Skeletal muscle tissue (tissue), 4 donors: ENCODE results near the gene SLC17A7. TPM values are rescaled to one million over a fixed set of nuclear protein-coding genes. Genes with fewer than 3 reads are reported as not detected.

Experiments used
- H3K27ac ChIP-seq: one replicate; pipeline ENCODE4 v1.7.0; 2013; ENCODE audit warnings: mild to moderate bottlenecking, low read depth, low read length, inconsistent platforms
- H3K27me3 ChIP-seq, 3 donors: one replicate each; pipeline ENCODE4 v1.7.0; 2013; ENCODE audit warnings: low read length in 3 of 3; ENCODE audit not compliant: control insufficient read depth in 3 of 3, insufficient read depth in 3 of 3
- H3K36me3 ChIP-seq, 3 donors: one replicate each; pipeline ENCODE4 v1.7.0; 2013; ENCODE audit warnings: low read length in 3 of 3; ENCODE audit not compliant: control insufficient read depth in 3 of 3, insufficient read depth in 3 of 3
- H3K4me1 ChIP-seq, 3 donors: one replicate each; pipeline ENCODE4 v1.7.0; 2013; ENCODE audit warnings: low read length in 3 of 3, mild to moderate bottlenecking in 3 of 3; ENCODE audit not compliant: control insufficient read depth in 3 of 3, insufficient read depth in 3 of 3
- H3K4me3 ChIP-seq, 3 donors: one replicate each; pipeline ENCODE4 v1.7.0; 2013; ENCODE audit warnings: low read length in 3 of 3
- H3K9ac ChIP-seq, 3 donors: one replicate each; pipeline ENCODE4 v1.7.0; 2013; ENCODE audit warnings: low read length in 3 of 3, mild to moderate bottlenecking in 3 of 3, moderate library complexity in 2 of 3, low read depth in 1 of 3
- H3K9me3 ChIP-seq, 3 donors: one replicate each; pipeline ENCODE4 v1.7.0; 2013; ENCODE audit warnings: low read length in 3 of 3; ENCODE audit not compliant: control insufficient read depth in 3 of 3
- total RNA-seq: library from RNA; depleted of rRNA; stranded (reverse); fragments of >200 nt; gene quantifications from one replicate; pipeline ENCODE4 v1.2.3, GENCODE V29; 2014
- donor health status: Osteomylitis.

The SLC17A7 gene
- total RNA-seq, 1 donor from 2014 or later: 1.0 TPM

- peaks cover 4 to 10% (median 6%) of the 10 kb centered on the region in 3 donors for H3K4me1 ChIP-seq
- H3K27me3 ChIP-seq: peaks cover 89 to 91% (median 90%) of the 10 kb centered on the region in 3 donors
- H3K9me3 ChIP-seq: no peaks in the 10 kb centered on the region
- peaks cover 0 to 2% (median 0%) of the 10 kb centered on the region in 3 donors for H3K36me3 ChIP-seq
- no peak overlapping the region for H3K9ac ChIP-seq
- H3K4me3 ChIP-seq: no peak overlapping the region
- no peak overlapping the region for H3K27ac ChIP-seq
Measured at GRCh38 chr19:49437231-49437630, 4.1 kb downstream of the SLC17A7 start.

GRCh38 chr19:49436381-49437017 is 4.8 kb downstream of the SLC17A7 start:
- Histone ChIP-seq H3K9me3 (no peaks in the 10 kb centered on the region), H3K36me3 (peaks cover 0 to 2% (median 0%) of the 10 kb centered on the region in 3 donors), H3K27ac (no peak overlapping the region), H3K4me3 (no peak overlapping the region), H3K9ac (no peak overlapping the region), H3K27me3 (peaks cover 88 to 92% (median 91%) of the 10 kb centered on the region in 3 donors), H3K4me1 (peaks cover 0 to 8% (median 6%) of the 10 kb centered on the region in 3 donors)

- no peak overlapping the region for H3K4me3 ChIP-seq
- peaks cover 91 to 94% (median 94%) of the 10 kb centered on the region in 3 donors for H3K27me3 ChIP-seq
- H3K4me1 ChIP-seq: peaks cover 0 to 8% (median 4%) of the 10 kb centered on the region in 3 donors
- no peak overlapping the region for H3K9ac ChIP-seq
- no peak overlapping the region for H3K27ac ChIP-seq
- no peaks in the 10 kb centered on the region for H3K9me3 ChIP-seq
- H3K36me3 ChIP-seq: peaks cover 0 to 2% (median 0%) of the 10 kb centered on the region in 3 donors
Measured at GRCh38 chr19:49435670-49436069, 5.7 kb downstream of the SLC17A7 start.

- peaks cover 0 to 2% (median 0%) of the 10 kb centered on the region in 3 donors for H3K36me3 ChIP-seq
- peaks cover 90 to 94% (median 91%) of the 10 kb centered on the region in 3 donors for H3K27me3 ChIP-seq
- no peak overlapping the region for H3K9ac ChIP-seq
- H3K9me3 ChIP-seq: no peaks in the 10 kb centered on the region
- H3K4me1 ChIP-seq: peaks cover 0 to 7% (median under 1%) of the 10 kb centered on the region in 3 donors
- H3K27ac ChIP-seq: no peak overlapping the region
- no peak overlapping the region for H3K4me3 ChIP-seq
Measured at GRCh38 chr19:49434907-49435583, 6.3 kb downstream of the SLC17A7 start.

- Histone ChIP-seq H3K36me3 (peaks cover 0 to 2% (median 0%) of the 10 kb centered on the region in 3 donors), H3K9me3 (no peaks in the 10 kb centered on the region), H3K27ac (no peak overlapping the region), H3K9ac (no peak overlapping the region), H3K4me3 (no peak overlapping the region), H3K4me1 (peaks cover 0 to 4% (median 0%) of the 10 kb centered on the region in 3 donors), H3K27me3 (peaks cover 81 to 93% (median 91%) of the 10 kb centered on the region in 3 donors)
Measured at GRCh38 chr19:49433240-49433901, 8.0 kb downstream of the SLC17A7 start.

- H3K9ac ChIP-seq: no peak overlapping the region
- H3K36me3 ChIP-seq: peaks cover 0 to 2% (median 0%) of the 10 kb centered on the region in 3 donors
- H3K4me1 ChIP-seq: peaks cover 0 to 4% (median 4%) of the 10 kb centered on the region in 3 donors
- no peaks in the 10 kb centered on the region for H3K9me3 ChIP-seq
- H3K27ac ChIP-seq: no peak overlapping the region
- peaks cover 80 to 92% (median 88%) of the 10 kb centered on the region in 3 donors for H3K27me3 ChIP-seq
- no peak overlapping the region for H3K4me3 ChIP-seq
Measured at GRCh38 chr19:49432141-49433073, 8.9 kb downstream of the SLC17A7 start.

- Histone ChIP-seq H3K4me3 (no peak overlapping the region), H3K36me3 (peaks cover 0 to 2% (median 0%) of the 10 kb centered on the region in 3 donors), H3K27me3 (peaks cover 82 to 93% (median 90%) of the 10 kb centered on the region in 3 donors), H3K9ac (no peak overlapping the region), H3K4me1 (peaks cover 0 to 4% (median 2%) of the 10 kb centered on the region in 3 donors), H3K9me3 (no peaks in the 10 kb centered on the region), H3K27ac (no peak overlapping the region)
Measured at GRCh38 chr19:49431330-49431749, 10.0 kb downstream of the SLC17A7 start.

GRCh38 chr19:49430678-49431329 is 10.5 kb downstream of the SLC17A7 start:
- Histone ChIP-seq H3K27ac (no peak overlapping the region), H3K9me3 (no peaks in the 10 kb centered on the region), H3K4me1 (peaks cover 0 to 4% (median 0%) of the 10 kb centered on the region in 3 donors), H3K4me3 (no peak overlapping the region), H3K9ac (no peak overlapping the region), H3K27me3 (peaks cover 82 to 93% (median 90%) of the 10 kb centered on the region in 3 donors), H3K36me3 (peaks cover 0 to 2% (median 0%) of the 10 kb centered on the region in 3 donors)
